Thoracic aorta (tissue), 2 donors: ENCODE data around the gene AQR. TPM values are rescaled to one million over a fixed set of nuclear protein-coding genes. Genes with fewer than 3 reads are reported as not detected.

Source experiments
- ATAC-seq: fragments of 150-250 bp; one replicate; pipeline ENCODE4 v1.8.0; 2017; ENCODE audit warnings: low read depth; ENCODE audit not compliant: insufficient number of reproducible peaks, low FRiP score
- DNase-seq: peaks from one replicate; pipeline ENCODE4 v3.0.0-alpha.2; 2020; ENCODE audit warnings: low spot score
- H3K27ac ChIP-seq, 2 donors: fragments of 200-600 bp; sonication (generic); 1 replicate in 1 of 2; 2 replicates in 1 of 2; pipeline ENCODE4 v1.5.1; 2016; ENCODE audit warnings: mild to moderate bottlenecking in 2 of 2, moderate library complexity in 2 of 2
- H3K27me3 ChIP-seq: fragments of 200-600 bp; sonication (generic); replicated peaks from 2 replicates; pipeline ENCODE4 v1.6.0; 2016; ENCODE audit warnings: mild to moderate bottlenecking; ENCODE audit not compliant: insufficient read depth
- H3K36me3 ChIP-seq: fragments of 200-600 bp; sonication (generic); one replicate; pipeline ENCODE4 v1.5.1; 2016
- H3K4me1 ChIP-seq, 2 donors: fragments of 200-600 bp; sonication (generic); 1 replicate in 1 of 2; 2 replicates in 1 of 2; pipeline versions ENCODE4 v1.5.1 to v1.6.0; 2016; ENCODE audit warnings: low read depth in 2 of 2, mild to moderate bottlenecking in 1 of 2; ENCODE audit not compliant: control insufficient read depth in 1 of 2
- H3K4me3 ChIP-seq: fragments of 200-600 bp; sonication (generic); 2 replicates; pipeline ENCODE4 v1.5.1; 2016; ENCODE audit warnings: mild to moderate bottlenecking
- H3K9me3 ChIP-seq: fragments of 200-600 bp; sonication (generic); 2 replicates; pipeline ENCODE4 v1.5.1; 2016
- total RNA-seq, 2 donors: library from RNA; depleted of rRNA; stranded (reverse); fragments of >200 nt; gene quantifications; one replicate each; pipeline versions ENCODE4 v1.1.0 to v1.2.3, GENCODE V29; 2016
- TF ChIP-seq, protein P1 (sequence below): fragments of 200-600 bp; sonication (generic); IDR thresholded peaks from one replicate; pipeline ENCODE4 v1.5.1; 2019; ENCODE audit warnings: antibody characterized with exemption

Gene AQR
- total RNA-seq, 2 donors from 2014 or later = 19.6 to 37.0 TPM

DNA sequence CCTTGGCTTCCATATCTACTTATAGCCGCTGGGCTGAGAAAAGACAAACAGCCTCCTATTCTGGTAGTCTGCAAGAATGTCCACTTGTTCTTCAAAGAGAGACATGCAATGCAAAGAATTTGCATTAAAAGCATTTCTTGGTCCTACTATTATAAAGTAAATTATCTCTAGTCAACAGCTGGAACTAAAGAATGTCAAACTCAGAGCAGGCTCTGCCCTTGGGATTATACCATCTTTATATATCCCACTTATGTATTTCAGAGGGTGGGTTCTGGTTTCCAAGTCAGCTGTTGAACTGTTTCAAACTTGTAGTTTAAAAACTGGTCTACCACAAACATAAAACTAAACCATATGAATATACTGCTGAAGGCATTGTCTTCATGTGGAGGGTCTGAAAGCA, 167.2 kb downstream of the AQR start:
- H3K4me3 ChIP-seq = no peak overlapping the region
- DNase-seq (no peak), ATAC-seq (no peak)
- H3K9me3 ChIP-seq = no peaks in the 10 kb centered on the region
- peaks cover 2 to 22% of the 10 kb centered on the region in 2 donors for H3K4me1 ChIP-seq
- TF ChIP-seq, protein P1, sequence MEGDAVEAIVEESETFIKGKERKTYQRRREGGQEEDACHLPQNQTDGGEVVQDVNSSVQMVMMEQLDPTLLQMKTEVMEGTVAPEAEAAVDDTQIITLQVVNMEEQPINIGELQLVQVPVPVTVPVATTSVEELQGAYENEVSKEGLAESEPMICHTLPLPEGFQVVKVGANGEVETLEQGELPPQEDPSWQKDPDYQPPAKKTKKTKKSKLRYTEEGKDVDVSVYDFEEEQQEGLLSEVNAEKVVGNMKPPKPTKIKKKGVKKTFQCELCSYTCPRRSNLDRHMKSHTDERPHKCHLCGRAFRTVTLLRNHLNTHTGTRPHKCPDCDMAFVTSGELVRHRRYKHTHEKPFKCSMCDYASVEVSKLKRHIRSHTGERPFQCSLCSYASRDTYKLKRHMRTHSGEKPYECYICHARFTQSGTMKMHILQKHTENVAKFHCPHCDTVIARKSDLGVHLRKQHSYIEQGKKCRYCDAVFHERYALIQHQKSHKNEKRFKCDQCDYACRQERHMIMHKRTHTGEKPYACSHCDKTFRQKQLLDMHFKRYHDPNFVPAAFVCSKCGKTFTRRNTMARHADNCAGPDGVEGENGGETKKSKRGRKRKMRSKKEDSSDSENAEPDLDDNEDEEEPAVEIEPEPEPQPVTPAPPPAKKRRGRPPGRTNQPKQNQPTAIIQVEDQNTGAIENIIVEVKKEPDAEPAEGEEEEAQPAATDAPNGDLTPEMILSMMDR = no peak
- H3K27ac ChIP-seq = no peak overlapping the region
- H3K27me3 ChIP-seq = no peaks in the 10 kb centered on the region
- no peaks in the 10 kb centered on the region for H3K36me3 ChIP-seq

Other genes with a start within 250 kb of the AQR start
- gene GJD2, start 214.7 kb downstream of the AQR start, total RNA-seq = not detected
- 100 to 1,000 TPM in 1 of 2 donors, 10 to 100 TPM in 1; 47.7 to 125 TPM for gene ACTC1, start 174.2 kb downstream of the AQR start, total RNA-seq
- gene ZNF770, start 18.5 kb upstream of the AQR start, total RNA-seq = 10 to 100 TPM; 13.7 to 31.4 TPM
- under 1 TPM in 1 of 2 donors, not detected in 1; 0.81 TPM for gene NANOGP8, start 115.6 kb upstream of the AQR start, total RNA-seq